ENCODE data around the gene SCN4A. TPM values are rescaled to one million over a fixed set of nuclear protein-coding genes. Genes with fewer than 3 reads are reported as not detected.
"Not testable (repeated sequence)": the region's sequence is repeated elsewhere in the genome, so short reads cannot be mapped to it uniquely, and the experiment has no call there.

The SCN4A gene
- total RNA-seq (2012; rRNA removed), result under 0.01 TPM in 1 of 2 replicates, not detected in the other

- H3K4me3 ChIP-seq (ENCODE audit: low read length), result peak within 1 kb of the TSS; percentile 25
- peaks cover 24% of the 10 kb centered on the region for H3K4me1 ChIP-seq (ENCODE audit: control insufficient read depth, insufficient read depth, low read length)
- H3K27me3 ChIP-seq (ENCODE audit: control insufficient read depth, insufficient read depth, low read length), result peaks cover 8% of the 10 kb centered on the region
- H3K9ac ChIP-seq (ENCODE audit: low read depth, low read length), result no peak within 1 kb of the TSS
- H3K36me3 ChIP-seq (ENCODE audit: insufficient read depth, low read length), result no peaks in the 10 kb centered on the region
- H3K4me2 ChIP-seq (ENCODE audit: low read length), result peak within 1 kb of the TSS; percentile 71
- H3K9me3 ChIP-seq (replicated peaks; ENCODE audit: low read length), result no peaks in the 10 kb centered on the region
Observed at GRCh38 chr17:63972796-63973195, at the start of gene SCN4A. Gene SCN4A (minus strand): TSS chr17:63972918. CDS start chr17:63972841, 77 bp downstream.

DNA sequence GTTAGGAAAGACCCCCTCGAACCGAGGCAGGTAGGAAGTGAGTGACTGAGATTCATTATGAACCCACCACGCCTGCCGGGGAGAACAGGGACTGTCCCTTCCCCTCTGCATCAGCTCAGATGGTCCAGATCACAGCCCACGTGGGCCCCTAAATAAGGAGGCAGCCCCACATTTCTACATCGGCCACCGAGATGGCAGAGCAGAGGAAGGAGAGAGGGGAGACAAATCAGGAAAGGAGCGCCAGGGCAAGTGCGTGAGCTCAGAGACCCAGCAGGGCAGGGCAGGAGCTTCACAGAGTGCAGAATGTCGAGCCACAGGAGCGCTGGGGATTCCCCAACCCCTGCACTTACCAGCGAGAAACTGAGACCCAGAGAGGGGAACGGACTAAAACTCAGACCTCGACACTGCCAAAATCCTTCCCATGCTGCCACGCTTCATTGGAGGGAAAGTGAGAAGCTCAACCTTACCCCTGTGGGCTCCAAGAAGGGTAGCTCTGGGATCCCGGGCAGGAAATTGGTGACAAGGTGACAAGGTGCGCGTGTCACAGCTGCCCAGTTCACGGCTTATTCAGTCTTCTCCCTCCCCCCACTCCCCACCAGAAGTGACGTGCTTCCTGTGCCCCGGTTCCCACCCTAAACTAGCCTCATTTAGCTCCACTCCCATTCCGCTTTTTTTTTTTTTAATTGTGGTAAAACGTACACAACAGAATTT, 47.5 kb upstream of the SCN4A start, which contains the start of gene ICAM2:
Gene ICAM2 (minus strand): TSS at position 578 of the 711 bp plus-strand sequence. CDS start 13,942 bp downstream, outside the sequence.
- Histone ChIP-seq H3K4me2 (ENCODE audit: low read length) (peak within 1 kb of the TSS; percentile 26), H3K4me1 (ENCODE audit: control insufficient read depth, insufficient read depth, low read length) (peaks cover 5% of the 10 kb centered on the region), H3K36me3 (ENCODE audit: insufficient read depth, low read length) (no peaks in the 10 kb centered on the region), H3K4me3 (ENCODE audit: low read length) (peak within 1 kb of the TSS; percentile 42), H3K9me3 (replicated peaks; ENCODE audit: low read length) (no peaks in the 10 kb centered on the region), H3K27me3 (ENCODE audit: control insufficient read depth, insufficient read depth, low read length) (peaks cover 21% of the 10 kb centered on the region), H3K9ac (ENCODE audit: low read depth, low read length) (no peak within 1 kb of the TSS)

GRCh38 chr17:64019551-64019961, 46.8 kb upstream of the SCN4A start:
- not testable (repeated sequence) for H3K9me3 ChIP-seq (replicated peaks; ENCODE audit: low read length); H3K4me2 ChIP-seq (ENCODE audit: low read length); H3K36me3 ChIP-seq (ENCODE audit: insufficient read depth, low read length); H3K9ac ChIP-seq (ENCODE audit: low read depth, low read length); H3K4me1 ChIP-seq (ENCODE audit: control insufficient read depth, insufficient read depth, low read length); H3K4me3 ChIP-seq (ENCODE audit: low read length)
- H3K27me3 ChIP-seq (ENCODE audit: control insufficient read depth, insufficient read depth, low read length), result peaks cover 21% of the 10 kb centered on the region

DNA sequence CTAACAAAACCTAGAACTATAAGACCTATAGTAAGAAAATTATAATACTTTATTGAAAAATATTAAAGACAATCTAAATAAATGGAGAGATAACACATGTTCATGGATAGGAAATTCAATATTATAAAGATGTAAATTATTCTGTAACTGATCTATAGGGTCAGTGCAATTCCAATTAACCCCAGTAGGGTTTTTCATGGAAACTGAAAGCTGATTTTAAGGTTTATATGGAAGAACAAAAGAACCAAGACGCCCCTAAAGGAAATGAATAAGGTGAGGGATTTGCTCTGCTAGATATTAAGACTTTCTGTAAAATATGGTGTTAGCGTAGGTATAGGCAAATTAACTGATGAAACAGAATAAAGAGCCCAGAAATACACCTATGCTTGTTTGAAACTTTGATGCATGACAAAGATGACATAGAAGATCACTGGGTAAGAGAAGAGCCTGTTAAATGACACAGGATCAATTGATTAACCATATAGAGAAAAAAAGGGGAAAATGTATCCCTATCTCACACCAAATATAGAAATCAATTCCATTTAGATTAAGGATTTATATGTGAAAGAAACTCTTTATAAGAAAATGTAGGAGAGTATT, 44.8 kb upstream of the SCN4A start:
- Histone ChIP-seq H3K4me3 (ENCODE audit: low read length) (no peak overlapping the region), H3K36me3 (ENCODE audit: insufficient read depth, low read length) (no peaks in the 10 kb centered on the region), H3K4me2 (ENCODE audit: low read length) (no peak overlapping the region), H3K9ac (ENCODE audit: low read depth, low read length) (no peak overlapping the region), H3K9me3 (replicated peaks; ENCODE audit: low read length) (no peaks in the 10 kb centered on the region), H3K4me1 (ENCODE audit: control insufficient read depth, insufficient read depth, low read length) (peaks cover 5% of the 10 kb centered on the region), H3K27me3 (ENCODE audit: control insufficient read depth, insufficient read depth, low read length) (peaks cover 25% of the 10 kb centered on the region)

- Histone ChIP-seq H3K9me3 (replicated peaks; ENCODE audit: low read length) (no peaks in the 10 kb centered on the region), H3K27me3 (ENCODE audit: control insufficient read depth, insufficient read depth, low read length) (peaks cover 25% of the 10 kb centered on the region), H3K4me2 (ENCODE audit: low read length) (no peak overlapping the region), H3K4me3 (ENCODE audit: low read length) (no peak overlapping the region), H3K36me3 (ENCODE audit: insufficient read depth, low read length) (no peaks in the 10 kb centered on the region), H3K4me1 (ENCODE audit: control insufficient read depth, insufficient read depth, low read length) (peaks cover 5% of the 10 kb centered on the region), H3K9ac (ENCODE audit: low read depth, low read length) (no peak overlapping the region)
Observed at GRCh38 chr17:64016974-64017373, 44.3 kb upstream of the SCN4A start.

- no peak overlapping the region for H3K9ac ChIP-seq (ENCODE audit: low read depth, low read length)
- peaks cover 5% of the 10 kb centered on the region for H3K4me1 ChIP-seq (ENCODE audit: control insufficient read depth, insufficient read depth, low read length)
- H3K9me3 ChIP-seq (replicated peaks; ENCODE audit: low read length), result no peaks in the 10 kb centered on the region
- peaks cover 25% of the 10 kb centered on the region for H3K27me3 ChIP-seq (ENCODE audit: control insufficient read depth, insufficient read depth, low read length)
- no peak overlapping the region for H3K4me3 ChIP-seq (ENCODE audit: low read length)
- no peaks in the 10 kb centered on the region for H3K36me3 ChIP-seq (ENCODE audit: insufficient read depth, low read length)
- H3K4me2 ChIP-seq (ENCODE audit: low read length), result no peak overlapping the region
Observed at GRCh38 chr17:64016231-64016784, 43.6 kb upstream of the SCN4A start.

GRCh38 chr17:64015447-64015846, 42.7 kb upstream of the SCN4A start:
- Histone ChIP-seq H3K4me1 (ENCODE audit: control insufficient read depth, insufficient read depth, low read length) (peaks cover 4% of the 10 kb centered on the region), H3K9ac (ENCODE audit: low read depth, low read length) (no peak overlapping the region), H3K4me2 (ENCODE audit: low read length) (no peak overlapping the region), H3K9me3 (replicated peaks; ENCODE audit: low read length) (no peaks in the 10 kb centered on the region), H3K36me3 (ENCODE audit: insufficient read depth, low read length) (no peaks in the 10 kb centered on the region), H3K27me3 (ENCODE audit: control insufficient read depth, insufficient read depth, low read length) (peaks cover 25% of the 10 kb centered on the region), H3K4me3 (ENCODE audit: low read length) (no peak overlapping the region)

- Histone ChIP-seq H3K27me3 (ENCODE audit: control insufficient read depth, insufficient read depth, low read length) (peaks cover 5% of the 10 kb centered on the region), H3K9me3 (replicated peaks; ENCODE audit: low read length) (no peaks in the 10 kb centered on the region), H3K9ac (ENCODE audit: low read depth, low read length) (no peak overlapping the region), H3K36me3 (ENCODE audit: insufficient read depth, low read length) (no peaks in the 10 kb centered on the region), H3K4me1 (ENCODE audit: control insufficient read depth, insufficient read depth, low read length) (peaks cover 26% of the 10 kb centered on the region), H3K4me2 (ENCODE audit: low read length) (no peak overlapping the region), H3K4me3 (ENCODE audit: low read length) (no peak overlapping the region)
Observed at GRCh38 chr17:64009571-64010402, 37.1 kb upstream of the SCN4A start.

DNA sequence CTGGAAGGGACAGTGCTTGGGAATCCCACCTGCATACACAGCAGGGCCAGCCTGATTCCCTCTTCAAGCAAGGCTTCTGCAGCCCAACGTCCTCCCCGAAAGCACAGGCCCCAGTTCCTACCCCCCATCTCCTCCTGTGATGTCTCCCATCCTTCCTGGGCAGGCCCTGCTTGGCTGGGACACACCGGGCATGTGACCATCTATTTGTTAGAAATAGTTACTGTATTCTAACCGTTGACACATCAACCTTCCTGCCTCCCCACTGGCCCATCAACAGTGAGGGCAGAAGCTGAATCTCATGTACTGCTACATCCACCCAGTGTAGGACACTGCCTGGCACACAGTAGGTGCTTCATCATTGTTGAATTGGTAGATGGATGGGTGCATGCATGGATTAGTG, 36.1 kb upstream of the SCN4A start:
- H3K4me1 ChIP-seq (ENCODE audit: control insufficient read depth, insufficient read depth, low read length), result peaks cover 26% of the 10 kb centered on the region
- no peaks in the 10 kb centered on the region for H3K9me3 ChIP-seq (replicated peaks; ENCODE audit: low read length)
- no peak overlapping the region for H3K4me2 ChIP-seq (ENCODE audit: low read length)
- peaks cover 6% of the 10 kb centered on the region for H3K27me3 ChIP-seq (ENCODE audit: control insufficient read depth, insufficient read depth, low read length)
- no peak overlapping the region for H3K9ac ChIP-seq (ENCODE audit: low read depth, low read length)
- H3K4me3 ChIP-seq (ENCODE audit: low read length), result no peak overlapping the region
- H3K36me3 ChIP-seq (ENCODE audit: insufficient read depth, low read length), result no peaks in the 10 kb centered on the region

DNA sequence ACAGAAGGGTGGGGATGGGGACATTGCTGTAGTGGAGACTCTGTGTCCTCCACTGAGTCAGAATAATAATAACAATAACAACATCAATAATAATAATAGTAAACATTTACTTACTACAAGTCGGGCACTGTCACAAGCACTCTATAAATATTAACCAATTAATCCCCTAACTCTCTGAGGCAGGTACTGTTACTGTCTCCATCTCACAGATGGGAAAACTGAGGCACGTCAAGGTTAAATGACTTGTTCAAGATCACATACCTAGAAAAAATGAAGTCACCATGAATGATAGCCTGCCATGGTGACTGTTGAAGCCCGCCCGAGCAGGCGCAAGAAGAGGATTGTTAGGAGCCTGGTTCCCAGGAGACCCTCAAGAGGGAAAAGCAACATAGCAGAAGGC, 35.6 kb upstream of the SCN4A start:
- H3K9ac ChIP-seq (ENCODE audit: low read depth, low read length), result no peak overlapping the region
- H3K4me1 ChIP-seq (ENCODE audit: control insufficient read depth, insufficient read depth, low read length), result peaks cover 26% of the 10 kb centered on the region
- H3K4me3 ChIP-seq (ENCODE audit: low read length), result no peak overlapping the region
- no peaks in the 10 kb centered on the region for H3K36me3 ChIP-seq (ENCODE audit: insufficient read depth, low read length)
- H3K9me3 ChIP-seq (replicated peaks; ENCODE audit: low read length), result no peaks in the 10 kb centered on the region
- H3K4me2 ChIP-seq (ENCODE audit: low read length), result no peak overlapping the region
- peaks cover 9% of the 10 kb centered on the region for H3K27me3 ChIP-seq (ENCODE audit: control insufficient read depth, insufficient read depth, low read length)

DNA sequence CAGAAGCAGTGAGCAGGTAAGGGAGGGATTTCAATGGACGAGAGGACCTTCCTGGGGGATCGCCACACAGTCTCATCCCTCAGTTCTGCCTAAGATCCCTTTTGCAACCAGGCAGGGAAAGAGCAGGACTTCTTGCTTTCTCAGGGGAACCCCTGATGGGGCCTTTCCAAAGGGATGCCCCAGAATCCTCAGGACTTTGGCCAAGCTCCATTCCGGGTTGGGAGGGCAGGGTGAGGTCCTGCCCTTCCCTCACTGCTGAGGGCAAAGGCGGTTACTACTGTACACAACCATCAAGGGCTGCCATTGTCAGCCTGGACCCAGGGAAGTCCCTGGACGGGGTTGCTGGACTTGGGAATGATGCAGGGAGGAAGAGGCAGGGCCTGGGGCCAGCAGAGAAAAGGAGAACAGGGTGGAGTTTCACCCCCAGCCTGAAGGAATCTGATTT, 35.1 kb upstream of the SCN4A start:
- Histone ChIP-seq H3K9me3 (replicated peaks; ENCODE audit: low read length) (no peaks in the 10 kb centered on the region), H3K27me3 (ENCODE audit: control insufficient read depth, insufficient read depth, low read length) (peaks cover 14% of the 10 kb centered on the region), H3K36me3 (ENCODE audit: insufficient read depth, low read length) (no peaks in the 10 kb centered on the region), H3K9ac (ENCODE audit: low read depth, low read length) (no peak overlapping the region), H3K4me1 (ENCODE audit: control insufficient read depth, insufficient read depth, low read length) (peaks cover 26% of the 10 kb centered on the region), H3K4me2 (ENCODE audit: low read length) (no peak overlapping the region), H3K4me3 (ENCODE audit: low read length) (no peak overlapping the region)
